HepG2 (cell line): ENCODE results near the gene PHF2. TPM values are rescaled to one million over a fixed set of nuclear protein-coding genes. Genes with fewer than 3 reads are reported as not detected.

Experiments used
- ATAC-seq: fragments of 200-7000 bp; cut with Tn5 transposase; 3 replicates; pipeline ENCODE4 v1.9.1; 2020; ENCODE audit warnings: mild to moderate bottlenecking, moderate library complexity
- BruUV-seq: library from RNA; stranded (reverse); fragments of 400-500 nt; replicated peaks from 2 replicates; lab custom pipeline; 2021; lab: Mats Ljungman, UMichigan
- CTCF ChIA-PET: fragments of 300-600 bp; formaldehyde crosslinking; extraction: SDS; loops from one replicate; lab custom pipeline; 2021; ENCODE audit warnings: low total read pairs, inconsistent platforms, low intra/inter-chr PET ratio; lab: Yijun Ruan, JAX
- POLR2A ChIA-PET: fragments of 350-600 bp; sonication (Branson Sonifier 250); formaldehyde crosslinking; loops from one replicate; lab custom pipeline; 2020; ENCODE audit warnings: antibody characterized with exemption, inconsistent platforms; lab: Yijun Ruan, JAX
- DNase-seq: peaks from one replicate; pipeline ENCODE4 v3.0.0-alpha.2; 2015; ENCODE audit warnings: low spot score
- FAIRE-seq: peaks from 3 replicates; lab custom pipeline; 2011; peaks lifted over from hg19 to GRCh38; lab: Jason Lieb, UNC
- H2AFZ ChIP-seq: one replicate; pipeline ENCODE4 v1.6.1; 2011; ENCODE audit warnings: low read length, inconsistent platforms
- H3K27ac ChIP-seq: fragments of 300-600 bp; 3 replicates; pipeline ENCODE4 v1.8.0; 2011; ENCODE audit warnings: mixed run types, mild to moderate bottlenecking, mixed read lengths, low read length, inconsistent platforms; ENCODE audit not compliant: insufficient read depth; ENCODE audit errors: extremely low read length
- H3K27me3 ChIP-seq, 2 experiments: fragments of 200-600 bp in 1 of 2; 2 replicates in 1 of 2; 3 replicates in 1 of 2; pipeline versions ENCODE4 v1.6.0 to v1.8.0; 2011; ENCODE audit warnings: low read length in 2 of 2, mild to moderate bottlenecking in 2 of 2, moderate library complexity in 2 of 2, inconsistent platforms in 1 of 2; ENCODE audit not compliant: insufficient read depth in 2 of 2, control insufficient read depth in 1 of 2
- H3K36me3 ChIP-seq, 2 experiments: fragments of 200-600 bp in 1 of 2; replicated peaks in 1 of 2; 2 replicates in 1 of 2; 3 replicates in 1 of 2; pipeline versions ENCODE4 v1.5.1 to v1.8.0; 2011; ENCODE audit warnings: low read length in 2 of 2, inconsistent platforms in 1 of 2; ENCODE audit not compliant: insufficient read depth in 2 of 2, control insufficient read depth in 1 of 2
- H3K4me1 ChIP-seq: 2 replicates; pipeline ENCODE4 v1.5.1; 2012; ENCODE audit warnings: low read length, inconsistent platforms; ENCODE audit not compliant: insufficient read depth
- H3K4me2 ChIP-seq: 2 replicates; pipeline ENCODE4 v1.6.0; 2011; ENCODE audit warnings: low read depth, low read length, inconsistent platforms
- H3K4me3 ChIP-seq, 3 experiments: fragments of 200-600 bp in 1 of 3; sonication (generic), shearing (Covaris generic) in 1 of 3; replicated peaks in 1 of 3; 2 replicates each; pipeline ENCODE4 v1.5.1; 2011 to 2016; ENCODE audit warnings: low read length in 3 of 3, inconsistent platforms in 2 of 3, low read depth in 2 of 3, mild to moderate bottlenecking in 2 of 3, control low read depth in 1 of 3, mixed read lengths in 1 of 3; ENCODE audit not compliant: insufficient read depth in 1 of 3
- H3K79me2 ChIP-seq: one replicate; pipeline ENCODE4 v1.6.1; 2011; ENCODE audit warnings: low read length, inconsistent platforms; ENCODE audit not compliant: insufficient read depth
- H3K9ac ChIP-seq: 2 replicates; pipeline ENCODE4 v1.6.0; 2011; ENCODE audit warnings: mild to moderate bottlenecking, low read depth, low read length, inconsistent platforms; ENCODE audit not compliant: insufficient read depth
- H3K9me3 ChIP-seq: 2 replicates; pipeline ENCODE4 v1.5.1; 2012; ENCODE audit warnings: mild to moderate bottlenecking, low read length
- H4K20me1 ChIP-seq: 2 replicates; pipeline ENCODE4 v1.6.0; 2011; ENCODE audit warnings: inconsistent platforms, mild to moderate bottlenecking, low read length, moderate library complexity; ENCODE audit not compliant: insufficient read depth
- AGO2 ChIP-seq: fragments of 200-400 bp; formaldehyde crosslinking; optimal IDR thresholded peaks from 2 replicates; pipeline ENCODE3; 2017; ENCODE audit warnings: mild to moderate bottlenecking, low read depth, low read length, moderate library complexity
- ATF7 ChIP-seq, 2 experiments: fragments of 450-650 bp in 1 of 2; sonication (generic) in 1 of 2; formaldehyde crosslinking in 1 of 2; IDR thresholded peaks; 2 replicates each; pipeline versions ENCODE4 v1.4.0 to v1.6.1; 2016 to 2020; ENCODE audit warnings: antibody characterized with exemption in 1 of 2, mild to moderate bottlenecking in 1 of 2, missing genetic modification reagents in 1 of 2
- BRD4 ChIP-seq: sonication (generic); formaldehyde crosslinking; IDR thresholded peaks from 2 replicates; pipeline ENCODE4 v1.4.0; 2020; ENCODE audit warnings: missing genetic modification reagents
- EHMT2 ChIP-seq: fragments of 200-600 bp; sonication (generic); IDR thresholded peaks from 2 replicates; pipeline ENCODE4 v1.7.0; 2017; ENCODE audit warnings: antibody characterized with exemption, low read depth, low read length, borderline replicate concordance
- NR2C2 ChIP-seq: sonication (generic); formaldehyde crosslinking; IDR thresholded peaks from 2 replicates; pipeline ENCODE4 v1.4.0; 2020; ENCODE audit warnings: missing genetic modification reagents, mild to moderate bottlenecking, moderate library complexity, borderline replicate concordance
- TRIM22 ChIP-seq: fragments of 450-650 bp; IDR thresholded peaks from 2 replicates; pipeline ENCODE4 v1.6.1; 2017
- U2AF1 ChIP-seq: fragments of 200-400 bp; formaldehyde crosslinking; optimal IDR thresholded peaks from 2 replicates; pipeline ENCODE3; 2017; ENCODE audit warnings: mild to moderate bottlenecking, low read depth, low read length
- ZBTB38 ChIP-seq: sonication (generic); formaldehyde crosslinking; IDR thresholded peaks from 2 replicates; pipeline ENCODE4 v1.5.1; 2020; ENCODE audit warnings: mild to moderate bottlenecking, missing genetic modification reagents
- ZNF580 ChIP-seq: IDR thresholded peaks from 2 replicates; pipeline ENCODE4 v1.6.1; 2016; ENCODE audit warnings: low read depth, borderline replicate concordance
- ZNF710 ChIP-seq: sonication (generic); formaldehyde crosslinking; IDR thresholded peaks from 2 replicates; pipeline ENCODE4 v1.5.0; 2020; ENCODE audit warnings: mild to moderate bottlenecking, missing genetic modification reagents, borderline replicate concordance
- WGBS: methylation state at CpG from one replicate; pipeline ENCODE4 v1.1.6; 2017; ENCODE audit warnings: low lambda C conversion rate; 5-methylcytosine and 5-hydroxymethylcytosine counted together
- in situ Hi-C: cut with HindIII; loops from 2 replicates; pipeline ENCODE4 v1.10.0; 2017; ENCODE audit warnings: low pct_unique_long_range_greater_than_20kb; ENCODE audit not compliant: extremely low pct_ligation_motif_present
- intact Hi-C: fragments of 100-400 bp; cut with micrococcal nuclease; formaldehyde crosslinking; loops from one replicate; pipeline ENCODE4 v1.10.0; 2022; ENCODE audit not compliant: unreplicated experiment
- polyA plus RNA-seq, 8 experiments: library from polyadenylated mRNA; depleted of rRNA in 3 of 8; stranded (reverse) in 7 of 8; unstranded in 1 of 8; fragments of >200 nt; fragmentation: Illumina TruSeq in 4 of 8; extraction: Trizol in 4 of 8; gene quantifications; 2 replicates each; pipeline versions ENCODE4 v1.2.1 to v1.2.3, GENCODE V29; 2011 to 2016; ENCODE audit warnings: low read depth in 4 of 8, missing spikeins in 1 of 8, mixed read lengths in 1 of 8; ENCODE audit not compliant: insufficient read depth in 1 of 8
- total RNA-seq, 5 experiments: library from RNA; depleted of rRNA; stranded (reverse); fragments of >200 nt; fragmentation: Illumina TruSeq; extraction: Trizol; gene quantifications; 2 replicates each; pipeline ENCODE4 v1.2.3, GENCODE V29; 2016; ENCODE audit warnings: low read depth in 1 of 5
- TF ChIP-seq, protein P1 (sequence below): sonication (generic); formaldehyde crosslinking; IDR thresholded peaks from 2 replicates; pipeline ENCODE4 v1.5.1; 2020; ENCODE audit warnings: missing genetic modification reagents, mild to moderate bottlenecking, borderline replicate concordance

The PHF2 gene
- total and polyA plus RNA-seq, 2 of the 13 experiments (the other 11 are each of a cell fraction or from before 2014, with no cell fraction given) = 6.6 to 9.1 TPM

- Histone ChIP-seq H3K4me2 (no peak overlapping the region), H3K4me1 (peaks cover 8% of the 10 kb centered on the region), H4K20me1 (no peaks in the 10 kb centered on the region), H3K9me3 (no peaks in the 10 kb centered on the region), H3K79me2 (no peaks in the 10 kb centered on the region), H3K36me3 (peaks cover 0 to 4% of the 10 kb centered on the region in 2 experiments; a peak in 3 of 5 replicates), H3K9ac (no peak overlapping the region), H3K4me3 (no peak overlapping the region), H3K27me3 (no peaks in the 10 kb centered on the region), H3K27ac (no peak overlapping the region), H2AFZ (no peak overlapping the region)
- TF ChIP-seq ZBTB38 (CRISPR knock-in tag) (no peak), NR2C2 (CRISPR knock-in tag) (no peak), ZNF580 (CRISPR knock-in tag) (no peak), AGO2 (peak; percentile 25), ATF7 (IDR thresholded peaks at IDR 0.05) (no peak), ATF7 (CRISPR knock-in tag; IDR thresholded peaks at IDR 0.05) (no peak)
- CTCF ChIA-PET = no interaction called here
- ATAC-seq = no peak
- in situ Hi-C loops = no loop called here
- POLR2A ChIA-PET = no interaction called here
- no peak for FAIRE-seq
- WGBS = 97% methylated on average over 17 of the region's 23 CpGs
- BruUV-seq = no TSS peak
- intact Hi-C loops = no loop called here
- no peak for DNase-seq
Observed at GRCh38 chr9:93676310-93677047, 100.1 kb downstream of the PHF2 start.

DNA sequence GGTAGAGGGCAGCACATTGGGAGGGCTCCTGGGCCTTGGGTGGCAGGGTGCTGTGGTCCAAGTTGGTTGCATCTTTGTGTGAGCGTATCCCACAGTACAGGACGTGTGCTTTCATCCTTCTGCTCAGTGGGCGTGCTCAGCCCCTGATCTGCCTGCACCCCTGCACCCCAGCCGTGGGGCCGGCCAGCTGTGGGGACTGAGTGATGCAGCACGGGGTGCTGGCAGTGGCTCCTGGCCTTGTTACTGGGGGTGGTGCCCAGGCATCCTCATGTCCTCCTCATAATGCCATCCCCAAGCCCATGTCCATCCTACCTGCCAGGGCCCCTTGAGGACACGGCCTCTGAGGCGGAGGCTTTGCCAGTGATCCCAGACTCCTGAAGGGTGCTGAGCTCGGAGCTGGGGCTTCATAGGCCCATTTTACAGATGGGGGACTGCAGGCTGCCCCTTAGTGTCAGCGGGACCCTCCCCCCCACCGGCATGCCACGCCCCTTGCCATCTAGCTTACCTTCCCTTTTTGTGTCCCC is 100.7 kb downstream of the PHF2 start:
- in situ Hi-C loops (no loop called here), intact Hi-C loops (no loop called here)
- CTCF ChIA-PET = no interaction called here
- FAIRE-seq = no peak
- Histone ChIP-seq H3K4me2 (no peak overlapping the region), H3K4me3 (no peak overlapping the region), H3K79me2 (no peaks in the 10 kb centered on the region), H3K27ac (no peak overlapping the region), H2AFZ (no peak overlapping the region), H3K27me3 (no peaks in the 10 kb centered on the region), H3K4me1 (peaks cover 15% of the 10 kb centered on the region), H4K20me1 (no peaks in the 10 kb centered on the region), H3K9me3 (no peaks in the 10 kb centered on the region), H3K9ac (no peak overlapping the region), H3K36me3 (peaks cover 0 to 4% of the 10 kb centered on the region in 2 experiments; a peak in 3 of 5 replicates)
- ATAC-seq = no peak
- WGBS = 100% methylated on average over 2 of the region's 12 CpGs
- no TSS peak for BruUV-seq
- POLR2A ChIA-PET = no interaction called here
- DNase-seq = no peak
- no peak for TF ChIP-seq EHMT2
- no peak for TF ChIP-seq ZNF710 (CRISPR knock-in tag)
- TF ChIP-seq, protein P1, sequence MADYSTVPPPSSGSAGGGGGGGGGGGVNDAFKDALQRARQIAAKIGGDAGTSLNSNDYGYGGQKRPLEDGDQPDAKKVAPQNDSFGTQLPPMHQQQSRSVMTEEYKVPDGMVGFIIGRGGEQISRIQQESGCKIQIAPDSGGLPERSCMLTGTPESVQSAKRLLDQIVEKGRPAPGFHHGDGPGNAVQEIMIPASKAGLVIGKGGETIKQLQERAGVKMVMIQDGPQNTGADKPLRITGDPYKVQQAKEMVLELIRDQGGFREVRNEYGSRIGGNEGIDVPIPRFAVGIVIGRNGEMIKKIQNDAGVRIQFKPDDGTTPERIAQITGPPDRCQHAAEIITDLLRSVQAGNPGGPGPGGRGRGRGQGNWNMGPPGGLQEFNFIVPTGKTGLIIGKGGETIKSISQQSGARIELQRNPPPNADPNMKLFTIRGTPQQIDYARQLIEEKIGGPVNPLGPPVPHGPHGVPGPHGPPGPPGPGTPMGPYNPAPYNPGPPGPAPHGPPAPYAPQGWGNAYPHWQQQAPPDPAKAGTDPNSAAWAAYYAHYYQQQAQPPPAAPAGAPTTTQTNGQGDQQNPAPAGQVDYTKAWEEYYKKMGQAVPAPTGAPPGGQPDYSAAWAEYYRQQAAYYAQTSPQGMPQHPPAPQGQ (CRISPR knock-in tag) = no peak
- no peak for TF ChIP-seq U2AF1
- TF ChIP-seq TRIM22 = no peak
- TF ChIP-seq BRD4 (CRISPR knock-in tag) = no peak
